Measurements from ENCODE around the gene PRKAA1.
A peak's percentile ranks its signal among the peaks of the same experiment; 100 is the strongest.

The PRKAA1 gene

GRCh38 chr5:40780199-40780598, 18.0 kb downstream of the PRKAA1 start:
- DNase-seq (ENCODE audit: low spot score), result no peak

DNA sequence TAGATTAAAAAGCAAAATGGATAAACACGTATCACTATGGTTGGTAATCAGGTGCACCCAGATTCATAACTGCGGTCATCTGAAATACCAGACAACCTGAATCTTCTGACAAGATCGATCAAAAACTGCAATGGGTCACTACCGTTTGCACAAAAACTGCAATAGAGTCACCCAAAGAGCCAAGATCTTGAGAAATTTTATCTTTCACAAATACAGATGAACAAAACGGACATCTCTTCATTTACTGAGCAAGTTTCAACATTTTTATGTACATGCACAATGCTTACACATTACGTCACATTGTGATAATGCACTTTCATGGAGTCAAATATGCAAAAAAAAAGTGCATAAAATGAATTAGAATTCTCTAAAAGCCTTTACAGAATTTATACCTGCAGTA, 18.6 kb downstream of the PRKAA1 start:
- DNase-seq (ENCODE audit: low spot score), result no peak

DNA sequence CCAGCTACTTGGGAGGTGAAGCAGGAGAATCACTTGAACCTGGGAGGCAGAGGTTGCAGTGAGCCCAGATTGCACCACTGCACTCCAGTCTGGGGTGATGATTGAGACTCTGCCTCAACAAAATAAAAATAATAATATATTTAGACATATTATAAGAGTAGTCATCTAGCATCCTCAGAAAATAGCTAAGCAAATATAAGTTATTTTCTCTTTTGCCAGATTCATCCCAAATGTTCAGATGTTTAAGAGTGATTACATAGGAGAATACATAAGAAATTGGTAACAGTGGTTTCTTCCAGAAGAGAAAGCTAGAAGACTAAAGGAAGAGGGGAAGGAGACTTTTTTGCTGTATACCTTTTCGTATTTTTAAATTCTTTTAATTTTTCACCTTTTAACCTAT, 20.0 kb downstream of the PRKAA1 start:
- DNase-seq (ENCODE audit: low spot score), result no peak

- DNase-seq (ENCODE audit: low spot score), result no peak
These were observed 21.6 kb downstream of the PRKAA1 start for GRCh38 chr5:40776658-40776977.

- DNase-seq (ENCODE audit: low spot score), result no peak
These were observed 22.1 kb downstream of the PRKAA1 start for GRCh38 chr5:40775846-40776657.

DNA sequence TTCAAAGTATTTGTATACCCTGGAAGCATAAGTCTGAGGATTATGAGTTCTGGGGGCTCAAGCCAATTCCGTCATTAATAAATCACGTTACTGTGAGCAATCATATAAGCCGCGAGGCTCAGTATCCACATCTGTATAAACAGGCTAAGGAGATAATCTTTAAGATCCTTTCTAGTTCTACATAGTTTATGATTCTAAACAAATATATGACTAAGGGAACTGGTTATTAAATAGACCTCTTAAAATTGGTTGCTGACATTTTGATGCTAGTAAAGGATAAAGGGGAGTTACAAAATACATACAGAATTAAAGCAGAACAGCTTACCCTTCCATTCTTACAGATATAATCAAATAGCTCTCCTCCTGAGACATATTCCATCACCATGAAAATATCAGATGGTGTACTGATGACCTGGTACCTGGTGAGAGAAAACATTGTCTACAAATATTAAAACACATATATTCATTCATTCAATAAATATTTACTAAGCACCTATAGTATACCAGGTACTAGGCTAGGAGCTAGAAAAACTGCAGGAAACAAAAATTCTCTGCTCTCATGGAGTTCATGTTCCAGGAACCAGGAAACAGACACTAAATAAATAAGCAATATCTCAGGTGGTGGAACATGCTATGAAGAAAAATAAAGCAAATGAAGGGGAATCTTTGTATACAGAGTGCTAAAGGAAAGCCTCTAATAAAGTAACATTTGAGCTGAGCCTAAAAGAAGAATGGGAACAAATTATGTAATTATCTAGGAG, 22.9 kb downstream of the PRKAA1 start:
- DNase-seq (ENCODE audit: low spot score), result no peak

DNA sequence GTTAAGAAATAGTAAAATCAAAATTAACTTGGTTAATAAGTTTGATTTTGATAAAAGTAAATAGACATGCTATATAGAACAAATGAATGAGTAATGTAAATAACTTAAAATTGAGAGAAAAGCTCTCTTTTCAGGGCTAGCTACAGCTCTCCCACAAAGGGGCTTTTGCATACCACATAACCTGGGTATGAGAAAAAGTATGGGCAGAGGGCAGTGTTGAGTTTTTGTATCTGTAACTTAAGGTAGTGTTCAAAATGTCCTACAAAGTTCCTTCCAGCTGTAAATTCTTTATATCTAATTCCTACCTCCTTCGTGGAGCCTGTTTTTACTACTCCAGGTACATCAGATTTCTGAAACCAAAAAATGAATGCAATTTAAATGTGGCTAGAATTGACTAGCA, 23.6 kb downstream of the PRKAA1 start:
- peak; percentile 22 for DNase-seq (ENCODE audit: low spot score)

DNA sequence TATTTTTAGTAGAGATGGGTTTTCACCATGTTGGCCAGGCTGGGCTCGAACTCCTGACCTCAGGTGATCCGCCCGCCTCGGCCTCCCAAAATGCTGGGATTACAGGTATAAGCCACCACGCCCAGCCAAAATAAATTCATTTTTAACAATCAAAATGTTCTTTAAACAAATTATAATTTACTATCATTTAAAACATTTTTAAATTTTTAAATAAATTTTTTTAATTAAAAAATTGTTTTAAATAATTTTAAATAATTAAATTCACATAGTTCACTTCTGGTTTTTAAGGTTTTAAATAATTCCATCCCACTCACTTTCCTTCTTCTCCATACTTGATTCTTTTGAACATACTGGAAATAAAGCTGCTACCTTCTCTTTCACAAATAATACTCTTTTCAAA, 27.4 kb downstream of the PRKAA1 start:
- DNase-seq (ENCODE audit: low spot score), result no peak

- no peak for DNase-seq (ENCODE audit: low spot score)
These were observed 35.5 kb downstream of the PRKAA1 start for GRCh38 chr5:40762705-40763104.

DNA sequence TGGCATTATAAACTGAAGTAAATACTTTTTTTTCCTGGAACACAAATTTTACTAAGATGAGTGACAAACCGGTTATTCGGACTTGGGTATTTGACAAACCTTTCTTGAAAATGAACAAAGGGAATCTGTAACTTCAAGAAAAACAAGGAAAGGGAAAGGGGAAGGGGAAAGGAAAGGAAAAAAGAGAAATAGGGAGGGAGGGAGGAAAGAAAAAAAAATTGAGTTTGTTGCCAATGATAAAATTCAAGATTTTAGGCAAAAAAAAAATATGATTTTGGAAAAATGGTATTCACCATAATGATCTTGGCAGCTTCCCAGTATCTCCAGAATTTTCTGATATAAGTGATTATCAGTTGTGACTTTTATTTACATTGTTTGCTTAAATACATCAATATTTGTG, 40.8 kb downstream of the PRKAA1 start:
- no peak for DNase-seq (ENCODE audit: low spot score)

DNA sequence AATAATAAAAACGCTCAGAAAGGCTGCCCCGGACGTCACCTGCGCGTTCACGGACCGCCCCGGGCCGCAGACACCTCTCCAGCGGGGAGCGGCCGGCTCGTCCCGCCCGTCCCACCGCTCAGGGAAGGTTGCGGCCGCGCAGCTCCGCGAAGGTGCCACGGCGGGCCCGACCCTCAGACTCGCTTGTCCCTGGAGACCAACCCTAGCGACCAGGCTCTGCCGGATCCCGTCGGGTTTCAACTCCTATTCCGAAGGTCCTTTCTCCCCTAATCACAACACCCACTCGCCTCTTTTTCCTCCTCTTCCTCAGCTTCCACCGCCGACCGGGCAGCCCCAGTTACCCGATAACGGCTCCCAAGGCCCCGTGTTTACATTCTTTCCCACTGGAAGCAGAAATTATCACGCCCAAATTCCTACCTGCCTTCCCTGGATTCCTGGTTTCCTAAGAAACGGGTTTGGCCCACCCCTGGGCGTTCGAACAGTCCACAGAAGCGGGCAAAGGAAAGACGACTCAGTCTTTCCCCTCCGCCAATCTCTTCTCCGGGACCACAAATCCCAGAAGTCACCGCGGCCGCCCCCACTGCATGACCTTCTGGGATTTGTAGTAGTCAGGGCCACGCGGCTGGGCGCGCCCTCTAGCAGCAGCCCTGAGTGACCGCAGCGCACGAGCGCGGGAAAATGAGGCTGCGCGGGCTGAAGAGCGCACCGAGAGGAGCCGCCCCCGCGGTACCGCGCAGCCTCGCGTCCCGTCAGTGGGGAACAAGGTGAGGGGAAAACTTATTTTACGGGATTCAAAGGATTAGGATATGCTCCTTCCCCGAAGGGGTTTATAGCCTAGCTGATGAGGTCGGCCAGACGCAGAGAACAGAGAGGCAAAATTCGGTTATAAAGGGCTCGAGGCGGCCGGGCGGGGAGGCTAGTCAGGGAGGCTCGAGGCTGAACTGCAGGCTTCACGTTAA, 42.5 kb downstream of the PRKAA1 start, which contains the start of gene TTC33:
TTC33 (minus strand) TSS at position 555 of the 959 bp plus-strand sequence. CDS start 8,943 bp downstream, outside the sequence.
- peak; percentile 97 for DNase-seq (ENCODE audit: low spot score)

- peak; percentile 92 for DNase-seq (ENCODE audit: low spot score)
These were observed 43.1 kb downstream of the PRKAA1 start for GRCh38 chr5:40755093-40755406.

- DNase-seq (ENCODE audit: low spot score), result no peak
These were observed 43.6 kb downstream of the PRKAA1 start for GRCh38 chr5:40754381-40755092.

- DNase-seq (ENCODE audit: low spot score), result no peak
These were observed 51.5 kb downstream of the PRKAA1 start for GRCh38 chr5:40746703-40747102.

DNA sequence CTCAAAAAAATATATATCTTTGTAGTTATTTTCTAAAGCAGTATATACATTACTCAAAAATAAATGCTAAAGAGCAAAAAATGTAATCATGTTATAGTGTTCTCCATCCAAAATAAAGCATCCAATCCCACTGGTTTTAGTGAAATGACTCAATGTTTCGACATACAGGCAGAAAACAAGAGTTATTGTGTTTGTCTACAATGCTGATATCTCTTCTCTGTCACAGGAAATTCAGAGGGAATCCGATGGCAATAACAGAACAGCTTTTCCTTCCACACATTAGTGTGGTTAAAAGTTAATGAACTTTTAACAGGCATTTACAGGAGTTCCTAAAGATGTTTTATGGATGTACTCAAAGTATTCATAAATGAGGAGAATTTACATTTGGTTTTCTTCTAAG, 54.4 kb downstream of the PRKAA1 start:
- no peak for DNase-seq (ENCODE audit: low spot score)

DNA sequence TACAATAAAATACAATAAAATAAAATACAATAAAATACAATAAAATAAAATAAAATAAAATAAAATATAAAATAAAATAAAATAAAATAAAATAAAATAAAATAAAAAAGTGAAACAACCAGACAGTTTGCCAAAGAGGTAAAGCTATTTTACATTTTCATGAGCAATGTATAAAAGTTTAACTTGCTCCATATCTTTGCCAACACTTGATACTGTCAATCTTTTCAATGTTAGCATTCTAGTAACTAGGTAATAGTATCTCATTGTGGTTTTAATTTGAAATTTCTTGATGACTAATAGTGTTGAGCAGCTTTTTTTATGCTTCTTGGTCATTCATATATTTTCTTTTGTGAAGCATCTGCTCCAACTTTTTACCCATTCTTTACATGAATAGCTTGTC, 59.7 kb downstream of the PRKAA1 start:
- DNase-seq (ENCODE audit: low spot score), result no peak

DNA sequence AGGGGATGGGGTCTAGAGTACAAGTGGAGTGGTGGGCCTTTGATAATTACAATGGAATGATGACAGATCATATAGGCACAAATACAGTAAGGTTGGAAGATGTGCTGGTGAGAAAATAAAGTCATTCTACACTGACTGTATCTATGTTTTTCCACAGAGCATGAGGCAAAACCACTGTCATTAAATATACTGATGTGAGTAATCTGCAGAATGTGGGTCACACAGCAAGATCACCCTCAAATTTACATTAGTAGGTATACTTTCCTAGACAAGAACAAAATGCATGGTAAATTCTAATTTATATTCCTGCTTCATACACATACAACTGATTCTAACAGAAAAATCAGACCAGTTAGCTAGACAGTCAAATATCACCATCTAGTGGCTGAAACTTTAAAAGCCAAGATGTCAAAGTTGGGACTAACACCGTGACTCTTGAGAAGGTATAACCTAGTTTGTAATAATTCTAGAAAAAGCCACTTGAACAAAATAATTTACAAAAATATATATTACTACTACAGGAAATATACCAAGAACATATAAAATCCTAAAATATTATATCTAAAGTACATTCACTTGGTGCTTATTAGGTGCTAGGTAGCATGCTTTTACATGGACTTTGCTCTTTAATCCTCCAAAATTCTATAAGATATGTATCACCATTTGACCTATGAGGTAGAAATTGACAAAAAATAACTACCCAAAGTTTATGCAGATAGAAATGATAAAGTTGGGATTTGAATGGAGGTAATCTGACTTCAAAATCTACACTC, 61.9 kb downstream of the PRKAA1 start:
- DNase-seq (ENCODE audit: low spot score), result peak; percentile 83

DNA sequence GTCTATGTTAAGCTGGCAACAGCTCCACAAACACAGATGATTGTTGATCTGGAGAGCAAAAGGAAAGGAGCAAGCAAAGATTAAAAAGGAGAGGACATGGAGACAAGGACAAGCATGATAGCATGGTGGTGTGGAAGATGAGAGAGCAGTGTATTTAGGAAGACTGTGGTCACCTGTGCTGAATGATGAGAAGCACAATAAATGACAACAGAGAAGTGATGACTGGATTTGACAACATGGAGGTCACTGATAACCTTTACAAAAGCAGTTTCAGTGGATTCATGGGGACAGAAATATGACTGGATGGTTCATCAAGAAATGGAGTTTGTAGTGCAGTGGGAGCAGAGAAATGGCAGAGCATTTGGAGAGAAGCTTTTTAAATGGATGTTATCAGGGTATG, 62.6 kb downstream of the PRKAA1 start:
- DNase-seq (ENCODE audit: low spot score), result no peak

- DNase-seq (ENCODE audit: low spot score), result no peak
These were observed 63.2 kb downstream of the PRKAA1 start for GRCh38 chr5:40734986-40735385.

GRCh38 chr5:40733879-40734563, 64.2 kb downstream of the PRKAA1 start:
- DNase-seq (ENCODE audit: low spot score), result no peak
